ENCODE data around the gene SPA17.
A peak's percentile ranks its signal among the peaks of the same experiment; 100 is the strongest.

SPA17 gene

GRCh38 chr11:124658986-124659385, 14.7 kb upstream of the SPA17 start:
- no peak for DNase-seq (ENCODE audit: low spot score)
- TF ChIP-seq CTCF (IDR thresholded peaks at IDR 0.05; ENCODE audit: extremely low read depth, insufficient read depth, missing control alignments), result no peak
- in situ Hi-C loops (cut with MboI; ENCODE audit: low pct_unique_long_range_greater_than_20kb, low sequenced_read_pairs, unreplicated experiment), result loop anchor here (25.0 kb wide), 1 partner anchor 178 kb away; no protein-coding TSS in a partner anchor

GRCh38 chr11:124661553-124661952, 12.2 kb upstream of the SPA17 start:
- in situ Hi-C loops (cut with MboI; ENCODE audit: low pct_unique_long_range_greater_than_20kb, low sequenced_read_pairs, unreplicated experiment), result loop anchor here (25.0 kb wide), 1 partner anchor 176 kb away; no protein-coding TSS in a partner anchor
- no peak for DNase-seq (ENCODE audit: low spot score)
- no peak for TF ChIP-seq CTCF (IDR thresholded peaks at IDR 0.05; ENCODE audit: extremely low read depth, insufficient read depth, missing control alignments)

GRCh38 chr11:124662106-124662505, 11.6 kb upstream of the SPA17 start:
- TF ChIP-seq CTCF (IDR thresholded peaks at IDR 0.05; ENCODE audit: extremely low read depth, insufficient read depth, missing control alignments), result no peak
- in situ Hi-C loops (cut with MboI; ENCODE audit: low pct_unique_long_range_greater_than_20kb, low sequenced_read_pairs, unreplicated experiment), result loop anchor here (25.0 kb wide), 1 partner anchor 175 kb away; no protein-coding TSS in a partner anchor
- DNase-seq (ENCODE audit: low spot score), result no peak

- DNase-seq (ENCODE audit: low spot score), result no peak
- TF ChIP-seq CTCF (IDR thresholded peaks at IDR 0.05; ENCODE audit: extremely low read depth, insufficient read depth, missing control alignments), result no peak
- in situ Hi-C loops (cut with MboI; ENCODE audit: low pct_unique_long_range_greater_than_20kb, low sequenced_read_pairs, unreplicated experiment), result loop anchor here (25.0 kb wide), 1 partner anchor 173 kb away; no protein-coding TSS in a partner anchor
Observed at GRCh38 chr11:124663861-124664260, 9.8 kb upstream of the SPA17 start.

GRCh38 chr11:124667601-124668000, 6.1 kb upstream of the SPA17 start:
- no peak for TF ChIP-seq CTCF (IDR thresholded peaks at IDR 0.05; ENCODE audit: extremely low read depth, insufficient read depth, missing control alignments)
- in situ Hi-C loops (cut with MboI; ENCODE audit: low pct_unique_long_range_greater_than_20kb, low sequenced_read_pairs, unreplicated experiment), result loop anchor here (25.0 kb wide), 1 partner anchor 170 kb away; no protein-coding TSS in a partner anchor
- no peak for DNase-seq (ENCODE audit: low spot score)

GRCh38 chr11:124669193-124669592, 4.5 kb upstream of the SPA17 start:
- peak; percentile 69 for DNase-seq (ENCODE audit: low spot score)
- in situ Hi-C loops (cut with MboI; ENCODE audit: low pct_unique_long_range_greater_than_20kb, low sequenced_read_pairs, unreplicated experiment), result loop anchor here (25.0 kb wide), 1 partner anchor 168 kb away; no protein-coding TSS in a partner anchor

More at GRCh38 chr11:124669193-124669592, 4.5 kb upstream of the SPA17 start:
- peak; percentile 78 for TF ChIP-seq CTCF (IDR thresholded peaks at IDR 0.05; ENCODE audit: extremely low read depth, insufficient read depth, missing control alignments)
